GM19452 (cell line): ENCODE data around the gene SPDYE16.
A peak's percentile ranks its signal among the peaks of the same experiment; 100 is the strongest.
"Not testable (repeated sequence)": the region's sequence is repeated elsewhere in the genome, so short reads cannot be mapped to it uniquely, and the experiment has no call there.

Experiments
- ATAC-seq: cut with Tn5 transposase; IDR thresholded peaks from one replicate; pipeline ENCODE4 v1.9.1; 2021; ENCODE audit not compliant: unreplicated experiment

Gene SPDYE16

DNA sequence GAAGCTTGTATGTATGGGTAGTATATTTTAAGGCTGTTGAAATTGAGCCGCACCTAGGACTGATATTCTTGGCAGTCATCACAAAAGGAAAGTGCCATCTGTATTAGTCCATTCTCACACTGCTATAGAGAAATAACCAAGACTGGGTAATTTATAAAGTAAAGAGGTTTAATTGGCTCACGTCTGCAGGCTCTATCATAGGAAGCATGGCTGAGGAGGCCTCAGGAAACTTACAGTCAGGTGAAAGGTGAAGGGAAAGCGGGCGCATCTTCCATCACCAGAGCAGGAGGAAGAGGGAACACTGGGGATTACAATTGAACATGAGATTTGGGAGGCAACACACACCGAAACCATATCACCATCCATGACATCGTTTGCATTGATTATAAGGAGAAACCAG lies 8.9 kb upstream of the SPDYE16 start:
- not testable (repeated sequence) for ATAC-seq

DNA sequence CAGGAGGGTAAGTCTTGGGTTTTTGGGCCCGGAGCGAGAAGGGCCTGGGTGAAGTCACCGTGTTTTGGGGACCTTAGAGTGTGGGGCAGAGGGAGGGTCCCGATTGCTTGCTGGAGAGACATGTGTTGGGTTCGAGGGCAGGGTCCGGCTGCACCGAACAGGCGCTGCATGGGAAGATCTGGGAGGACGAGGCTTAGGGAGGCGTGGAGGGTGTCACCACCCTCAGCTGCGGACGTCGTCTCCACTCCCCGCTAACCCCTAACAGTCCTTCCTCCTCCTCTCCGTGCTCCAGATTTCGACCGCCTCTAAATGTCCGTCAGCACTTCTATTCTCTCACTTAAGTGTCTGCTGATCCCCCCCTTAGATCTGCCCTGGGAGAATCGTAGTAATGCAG lies 6.8 kb upstream of the SPDYE16 start:
- ATAC-seq, result not testable (repeated sequence)

DNA sequence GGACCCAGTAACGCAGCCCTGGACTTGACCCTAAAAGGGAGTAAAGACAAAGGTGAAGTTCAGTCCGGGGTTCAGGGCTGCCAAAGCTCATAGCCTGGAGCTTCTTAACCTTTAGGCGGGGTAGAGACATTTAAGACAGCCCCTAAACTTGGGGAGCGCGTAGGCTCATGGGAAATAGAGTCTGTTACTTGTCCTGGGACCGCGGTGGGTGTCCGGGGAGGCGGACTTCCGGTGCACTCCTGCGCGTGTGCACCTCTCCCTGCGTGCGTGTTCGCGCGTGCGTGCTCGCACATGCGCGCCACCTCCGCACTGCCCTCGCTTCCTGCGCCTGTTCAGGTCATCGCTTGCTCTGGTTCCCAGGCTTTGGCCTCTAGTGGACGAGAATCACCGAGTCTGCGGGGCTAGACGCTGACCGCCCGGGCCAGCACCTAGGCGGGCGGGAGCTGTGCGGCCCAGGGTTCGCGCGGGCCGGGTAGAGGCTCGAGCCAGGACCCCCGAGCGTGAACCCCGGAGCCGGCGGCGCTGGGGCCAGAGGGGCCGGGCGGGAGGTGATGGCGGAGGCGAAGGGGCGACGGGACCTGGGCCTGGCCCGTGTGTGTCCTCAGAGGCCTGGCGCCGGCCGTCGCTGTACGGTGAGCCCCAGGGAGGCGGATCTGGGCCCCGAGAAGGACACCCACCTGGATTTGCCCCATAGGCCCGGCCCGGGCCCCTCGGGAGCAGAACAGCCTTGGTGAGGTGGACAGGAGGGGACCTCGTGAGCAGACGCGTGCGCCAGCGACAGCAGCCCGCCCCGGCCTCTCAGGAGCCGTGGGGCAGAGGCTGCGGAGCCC lies 6.1 kb upstream of the SPDYE16 start:
- peak; percentile 100 for ATAC-seq

DNA sequence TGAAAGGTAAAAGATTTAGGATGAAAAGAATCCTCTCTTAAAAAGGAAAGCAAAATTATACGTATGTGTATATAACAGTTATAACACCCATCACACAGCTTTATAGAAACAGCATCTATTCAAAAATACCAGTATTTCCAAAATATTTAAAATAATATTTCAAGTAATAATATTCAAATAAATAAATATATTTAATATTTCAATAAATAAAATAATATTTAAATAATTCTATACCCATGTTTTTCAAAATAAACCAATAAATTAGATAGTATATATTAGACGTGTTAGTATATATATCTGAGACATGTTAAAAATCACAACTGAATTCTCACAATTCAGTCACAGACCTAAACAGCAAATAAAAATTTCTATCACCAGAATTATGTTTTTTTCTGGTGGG lies 11.5 kb downstream of the SPDYE16 start:
- not testable (repeated sequence) for ATAC-seq

DNA sequence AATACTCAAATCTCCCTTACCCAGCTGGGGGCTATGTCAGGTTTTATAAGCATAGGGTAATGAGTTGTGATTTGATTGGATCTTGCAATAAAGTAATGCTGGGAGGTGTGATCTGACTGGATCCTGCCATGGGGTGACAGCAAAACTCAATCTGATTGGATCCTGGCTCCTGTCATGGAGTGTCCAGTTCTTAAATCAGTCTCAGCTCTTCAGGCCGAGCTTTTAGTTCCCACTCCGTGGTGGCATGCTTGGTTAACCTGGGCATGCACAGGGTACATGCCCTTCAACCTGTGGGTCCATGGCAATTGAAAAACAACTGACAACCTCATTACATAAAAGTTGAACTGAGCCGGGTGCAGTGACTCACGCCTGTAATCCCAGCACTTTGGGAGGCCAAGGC lies 16.9 kb downstream of the SPDYE16 start:
- ATAC-seq, result not testable (repeated sequence)

DNA sequence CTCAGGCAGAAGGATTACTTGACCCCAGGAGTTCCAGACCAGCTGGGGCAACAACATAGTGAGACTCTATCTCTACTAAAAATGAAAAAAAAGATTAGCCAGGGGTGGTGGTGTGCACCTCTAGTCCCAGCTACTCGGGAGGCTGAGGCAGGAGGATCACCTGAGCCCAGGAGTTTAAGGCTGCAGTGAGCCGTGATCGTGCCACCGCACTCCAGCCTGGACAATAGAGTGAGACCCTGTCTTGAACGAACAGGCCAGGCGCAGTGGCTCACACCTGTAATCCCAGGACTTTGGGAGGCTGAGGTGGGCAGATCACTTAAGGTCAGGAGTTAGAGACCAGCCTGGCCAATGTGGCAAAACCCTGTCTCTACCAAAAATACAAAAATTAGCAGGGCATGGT lies 26.2 kb downstream of the SPDYE16 start:
- ATAC-seq, result not testable (repeated sequence)

DNA sequence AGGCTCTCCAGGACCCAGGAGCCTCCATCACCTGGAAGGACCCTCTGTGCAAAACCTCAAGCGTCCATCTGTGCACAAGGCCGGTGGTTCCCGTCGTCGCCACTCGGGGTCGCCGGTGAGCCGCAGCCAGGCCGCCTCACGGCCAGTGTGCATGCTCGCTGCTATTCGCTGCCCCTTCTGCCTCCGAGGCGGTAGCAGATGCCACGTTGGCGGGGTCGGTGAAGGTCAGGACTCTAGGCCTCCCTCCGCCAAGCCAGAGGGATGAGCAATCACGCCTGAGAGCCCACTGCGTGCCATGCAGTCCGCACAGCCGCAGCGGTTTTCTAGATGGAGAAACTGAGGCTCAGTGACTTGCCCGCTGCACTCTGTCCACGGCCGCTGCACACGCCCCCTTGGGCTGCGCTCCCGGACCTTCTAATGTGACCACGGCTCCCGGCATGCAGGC lies 27.1 kb downstream of the SPDYE16 start:
- no peak for ATAC-seq

DNA sequence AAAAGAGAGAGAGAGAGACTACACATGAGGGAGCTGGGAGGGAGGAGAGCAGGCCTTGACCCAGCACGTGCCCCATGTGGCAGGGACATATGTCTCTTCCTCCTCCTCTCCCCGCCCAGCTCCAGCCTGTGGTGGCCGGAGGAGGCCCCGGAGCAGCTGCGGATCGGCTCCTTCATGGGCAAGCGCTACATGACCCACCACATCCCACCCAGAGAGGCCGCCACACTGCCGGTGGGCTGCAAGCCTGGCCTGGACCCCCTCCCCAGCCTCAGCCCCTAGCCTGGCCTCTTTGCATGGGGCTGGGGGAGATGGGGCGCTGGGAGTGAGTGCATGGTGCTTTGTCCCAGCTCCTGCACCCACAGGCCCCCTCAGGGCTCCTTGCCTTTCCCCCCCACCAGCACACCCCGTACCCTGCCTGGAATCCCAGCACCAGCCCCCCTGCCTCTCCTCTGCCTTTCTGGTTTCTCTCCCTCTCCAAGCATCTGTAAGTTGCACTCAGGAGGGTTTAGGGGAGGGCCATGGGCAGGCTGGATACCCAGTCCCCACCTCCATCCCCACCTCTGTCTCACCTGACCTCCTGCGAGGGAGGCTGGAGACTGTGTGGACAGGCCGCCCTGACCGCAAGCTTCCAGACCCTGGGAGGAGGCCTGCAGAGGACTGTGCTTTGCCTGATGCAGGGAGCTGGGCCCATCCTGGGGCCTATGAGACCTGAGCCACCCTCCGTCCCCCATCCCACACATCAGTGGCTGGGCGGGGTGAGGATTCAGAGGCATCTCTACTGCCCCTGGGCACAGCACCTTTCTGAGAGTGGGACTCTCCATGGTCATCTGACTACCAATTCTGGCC lies 27.9 kb downstream of the SPDYE16 start:
- no peak for ATAC-seq

DNA sequence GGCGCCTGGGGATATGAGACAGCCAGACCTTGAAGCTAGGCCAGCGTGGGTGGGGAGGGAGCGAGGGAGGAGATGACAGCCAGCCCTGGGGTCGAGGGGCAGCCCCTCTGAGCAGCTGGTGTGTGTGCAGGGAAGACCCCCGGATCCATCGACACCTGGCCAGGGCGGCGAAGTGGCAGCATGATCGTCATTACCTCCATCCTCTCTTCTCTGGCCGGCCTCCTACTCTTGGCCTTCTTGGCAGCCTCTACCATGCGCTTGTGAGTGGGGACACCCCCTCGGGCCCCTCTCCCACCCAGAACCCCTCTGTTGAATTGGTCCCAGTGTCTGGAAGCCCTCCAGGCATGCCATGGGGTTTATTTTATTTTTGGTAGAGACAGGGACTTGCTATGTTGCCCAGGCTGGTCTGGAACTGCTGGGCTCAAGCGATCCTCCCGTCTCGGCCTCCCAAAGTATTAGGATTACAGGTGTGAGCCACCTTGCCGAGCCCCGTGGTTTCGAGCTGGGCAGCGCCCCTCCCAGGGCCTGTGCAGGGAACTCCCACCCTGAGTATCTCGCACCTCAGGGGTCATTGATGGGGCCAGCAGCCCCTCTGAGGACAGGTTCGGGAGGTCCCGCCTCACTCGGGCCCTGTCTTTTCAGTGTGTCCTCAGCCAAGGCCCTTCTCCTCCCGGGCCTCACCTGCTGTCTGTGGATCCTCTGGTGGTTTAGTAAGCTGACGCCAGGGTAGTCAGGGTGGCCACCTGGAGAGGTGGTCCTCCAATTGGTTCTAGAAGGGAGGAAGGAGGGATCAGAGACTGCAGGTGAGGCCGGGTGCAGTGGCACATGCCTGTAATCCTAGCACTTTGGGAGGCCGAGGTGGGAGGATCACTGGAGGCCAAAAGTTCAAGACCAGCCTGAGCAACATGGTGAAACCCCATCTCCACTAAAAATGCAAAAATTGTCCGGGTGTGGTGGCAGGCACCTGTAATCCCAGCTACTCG lies 29.0 kb downstream of the SPDYE16 start:
- ATAC-seq, result no peak

DNA sequence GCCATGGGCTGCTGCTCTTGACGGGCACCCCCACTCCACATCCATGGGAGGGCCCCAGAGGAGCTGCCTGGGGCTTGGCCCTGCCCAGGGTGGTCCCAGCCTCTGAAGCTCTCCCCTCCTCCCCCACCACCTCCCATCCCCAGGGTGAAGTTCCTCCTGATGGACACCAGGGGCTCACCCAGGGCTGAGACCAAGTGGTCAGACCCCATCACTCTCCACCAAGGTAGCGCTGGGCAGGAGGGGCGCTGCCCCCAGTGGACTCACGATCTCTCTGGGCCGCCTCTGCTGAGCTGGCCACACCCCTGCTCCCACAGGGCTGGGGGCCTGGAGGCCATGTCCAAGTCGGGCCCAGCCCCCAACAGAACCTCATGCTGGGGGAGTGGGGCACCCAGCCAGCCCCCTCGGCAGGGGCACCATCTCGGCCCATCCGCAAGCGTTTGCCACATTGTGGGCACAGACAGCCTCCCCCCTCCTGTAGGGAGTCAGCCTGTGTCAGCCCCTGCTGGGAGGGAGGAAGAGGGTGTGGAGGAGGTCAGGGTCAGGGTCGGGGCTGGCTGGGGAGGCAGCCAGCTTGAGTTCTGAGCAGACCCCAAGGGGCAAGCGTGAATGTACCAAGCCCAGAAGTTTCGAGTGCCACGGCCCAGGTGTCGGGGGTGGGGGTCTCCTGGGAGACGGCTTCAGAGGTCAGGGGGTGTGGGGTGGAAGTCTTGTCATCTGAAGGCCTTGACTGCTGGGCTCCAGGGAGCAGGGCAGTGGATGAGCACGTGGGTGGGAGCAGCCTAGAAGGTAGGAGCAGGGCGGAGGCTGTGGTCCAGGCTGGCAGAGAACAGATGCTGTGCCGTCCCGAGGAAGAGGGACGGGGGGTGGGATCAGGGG lies 29.9 kb downstream of the SPDYE16 start:
- ATAC-seq, result no peak

DNA sequence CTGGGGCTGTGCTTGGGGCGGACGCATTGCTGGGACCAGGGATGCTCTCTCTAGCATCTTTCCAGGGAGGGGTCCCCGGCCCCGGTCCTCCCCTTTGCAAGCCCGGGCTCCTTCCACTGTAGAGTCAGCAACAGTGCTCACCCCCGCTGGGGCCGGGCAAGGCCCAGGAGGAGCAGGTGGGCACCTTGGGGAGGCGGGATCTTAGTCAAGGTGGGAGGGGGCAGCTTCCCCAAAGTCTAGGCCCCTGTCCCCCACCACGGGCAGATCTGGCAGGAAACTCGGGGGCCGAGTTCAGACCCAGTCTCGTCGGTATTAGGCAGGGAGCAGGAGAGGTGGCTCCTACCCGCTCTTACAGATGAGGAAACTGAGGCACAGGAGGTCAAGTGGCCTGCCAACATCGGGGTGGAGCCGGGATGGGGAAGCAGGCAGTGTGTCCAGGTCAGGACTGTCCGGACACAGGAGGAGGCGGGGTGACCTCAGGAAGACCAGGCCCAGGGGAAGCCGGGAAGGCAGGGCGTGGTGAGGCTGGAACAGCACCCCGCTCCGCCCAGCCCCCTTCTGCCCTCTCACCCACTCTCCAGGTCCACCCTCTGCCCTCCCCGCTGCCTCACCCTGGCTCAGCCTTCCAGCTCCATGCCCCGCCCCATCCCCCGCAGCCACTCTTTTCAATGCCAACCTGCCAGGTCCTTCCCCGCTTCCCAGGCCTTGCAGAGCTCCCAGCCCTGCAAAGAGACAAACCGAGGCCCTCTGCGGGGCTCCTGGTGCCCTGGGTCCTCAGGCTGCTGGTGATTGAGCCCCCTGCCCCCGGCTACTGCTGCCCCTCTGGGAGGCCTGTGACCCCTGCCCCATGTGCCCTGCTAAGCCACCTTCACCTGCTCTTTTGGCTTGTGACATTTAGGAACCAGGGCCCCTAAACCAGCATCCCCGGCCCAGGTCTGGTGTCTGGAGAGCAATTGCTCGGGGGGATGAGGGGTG lies 30.9 kb downstream of the SPDYE16 start:
- ATAC-seq, result not testable (repeated sequence)

DNA sequence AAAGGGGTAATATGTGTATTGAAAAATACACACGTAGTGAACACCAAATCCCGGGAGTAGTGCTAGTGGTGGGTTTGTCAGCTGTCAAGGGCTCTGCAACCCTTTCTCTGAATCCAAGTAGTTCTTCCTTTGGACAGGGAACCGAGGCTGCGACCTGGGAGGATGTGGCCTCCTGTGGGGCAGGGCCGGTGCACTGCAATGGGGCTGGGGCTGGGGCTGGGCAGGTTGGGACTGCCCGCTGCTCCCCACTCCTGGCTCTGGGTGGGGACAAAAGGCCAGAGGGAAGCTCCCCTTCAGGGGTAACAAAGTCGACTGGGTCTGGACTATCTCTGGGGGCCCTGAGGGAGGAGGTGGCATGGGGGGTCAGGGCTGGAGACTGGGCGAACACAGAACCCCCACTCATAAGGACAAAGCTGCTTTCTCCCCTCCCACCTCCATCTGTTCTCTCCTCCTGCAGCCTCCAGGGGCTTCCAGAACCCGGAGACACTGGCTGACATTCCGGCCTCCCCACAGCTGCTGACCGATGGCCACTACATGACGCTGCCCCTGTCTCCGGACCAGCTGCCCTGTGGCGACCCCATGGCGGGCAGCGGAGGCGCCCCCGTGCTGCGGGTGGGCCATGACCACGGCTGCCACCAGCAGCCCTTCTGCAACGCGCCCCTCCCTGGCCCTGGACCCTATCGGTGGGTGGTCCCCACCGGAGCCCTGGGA lies 31.7 kb downstream of the SPDYE16 start:
- not testable (repeated sequence) for ATAC-seq

DNA sequence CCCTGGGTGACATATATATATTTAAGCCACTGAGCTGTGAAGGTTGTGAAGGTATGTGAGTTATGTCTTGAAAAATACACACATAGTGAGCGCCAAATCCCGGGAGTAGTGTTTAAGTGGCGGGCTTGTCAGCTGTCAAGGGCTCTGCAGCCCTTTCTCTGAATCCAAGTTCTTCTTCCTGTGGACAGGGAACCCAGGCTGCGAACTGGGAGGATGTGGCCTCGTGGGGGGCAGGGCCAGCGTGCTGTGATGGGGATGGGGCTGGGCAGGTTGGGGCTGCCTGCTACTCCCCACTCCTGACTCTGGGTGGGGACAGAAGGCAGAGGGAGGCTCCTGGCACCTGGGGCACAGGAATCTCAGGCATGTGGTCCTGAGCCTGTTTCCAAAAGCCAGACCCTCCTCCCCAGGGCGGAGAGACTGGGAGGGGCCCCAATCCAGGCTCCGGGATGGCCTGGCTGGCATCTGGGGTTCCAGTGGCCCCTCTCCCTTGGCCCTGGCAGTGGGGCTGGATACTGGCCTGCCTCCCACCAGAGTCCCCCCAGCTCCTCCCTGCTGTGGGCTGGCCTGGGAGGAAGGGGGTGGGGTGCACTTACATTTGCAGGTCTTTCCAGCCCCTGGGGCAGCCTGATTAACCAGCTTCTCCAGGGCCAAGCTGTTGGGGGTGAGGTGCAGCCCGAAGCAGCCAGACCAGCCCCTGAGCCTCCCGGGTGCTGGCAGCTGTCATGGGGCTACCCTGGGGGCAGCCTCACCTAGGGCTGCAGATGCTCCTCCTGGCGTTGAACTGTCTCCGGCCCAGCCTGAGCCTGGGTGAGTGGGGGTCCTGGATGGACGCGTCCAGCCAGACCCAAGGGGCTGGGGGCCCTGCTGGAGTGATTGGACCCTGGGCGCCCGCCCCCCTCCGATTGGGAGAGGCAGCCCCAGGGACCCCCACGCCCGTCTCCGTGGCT lies 32.9 kb downstream of the SPDYE16 start, which contains the start of gene UPK3B:
UPK3B (plus strand) TSS at position 622 of the 947 bp plus-strand sequence; CDS start at position 723, 101 bp downstream.
- no peak for ATAC-seq

DNA sequence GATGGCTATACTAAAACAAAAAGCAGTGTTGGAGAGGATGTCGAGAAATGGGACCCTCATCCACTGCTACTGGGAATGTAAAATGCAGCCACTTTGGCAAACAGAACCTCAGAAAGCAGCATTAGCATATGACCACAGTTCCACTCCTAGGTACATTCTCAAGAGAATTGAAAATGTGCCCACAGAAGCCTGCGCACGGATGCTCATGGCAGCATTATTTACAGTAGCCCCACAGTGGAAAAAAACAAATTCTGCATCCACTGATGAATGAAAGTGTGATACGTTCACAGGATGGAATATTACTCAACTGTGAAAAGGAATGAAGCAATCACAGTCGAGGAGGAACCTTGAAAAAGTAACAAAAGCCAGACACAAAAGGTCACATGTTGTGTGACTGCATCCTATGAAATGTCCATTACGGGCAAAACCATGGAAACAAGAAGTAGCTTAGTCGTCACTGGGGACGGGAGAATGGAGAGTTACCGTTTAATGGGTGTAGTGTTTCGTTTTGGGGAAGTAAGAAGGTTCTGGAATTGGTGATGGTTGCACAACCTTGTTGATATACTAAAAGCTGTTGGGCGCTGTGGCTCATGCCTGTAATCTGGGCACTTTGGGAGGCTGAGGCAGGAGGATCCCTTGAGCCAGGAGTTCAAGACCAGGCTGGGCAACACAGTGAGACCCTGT lies 35.2 kb downstream of the SPDYE16 start:
- no peak for ATAC-seq

DNA sequence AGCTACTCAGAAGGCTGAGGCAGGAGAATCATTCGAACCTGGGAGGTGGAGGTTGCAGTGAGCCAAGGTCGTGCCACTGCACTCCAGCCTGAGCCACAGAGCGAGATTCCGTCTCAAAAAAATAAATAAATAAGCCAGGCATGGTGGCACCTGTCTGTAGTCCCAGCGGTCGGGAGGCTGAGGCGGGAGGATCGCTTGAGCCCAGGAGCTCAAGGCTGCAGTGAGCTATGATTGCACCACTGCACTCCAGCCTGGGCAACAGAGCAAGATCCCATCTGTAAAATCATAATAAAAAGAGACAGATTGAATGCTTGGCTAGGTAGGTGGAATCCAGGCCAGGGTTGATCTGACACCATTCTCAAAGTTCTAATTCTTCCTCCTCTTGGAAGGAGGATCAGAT lies 36.5 kb downstream of the SPDYE16 start:
- ATAC-seq, result not testable (repeated sequence)

DNA sequence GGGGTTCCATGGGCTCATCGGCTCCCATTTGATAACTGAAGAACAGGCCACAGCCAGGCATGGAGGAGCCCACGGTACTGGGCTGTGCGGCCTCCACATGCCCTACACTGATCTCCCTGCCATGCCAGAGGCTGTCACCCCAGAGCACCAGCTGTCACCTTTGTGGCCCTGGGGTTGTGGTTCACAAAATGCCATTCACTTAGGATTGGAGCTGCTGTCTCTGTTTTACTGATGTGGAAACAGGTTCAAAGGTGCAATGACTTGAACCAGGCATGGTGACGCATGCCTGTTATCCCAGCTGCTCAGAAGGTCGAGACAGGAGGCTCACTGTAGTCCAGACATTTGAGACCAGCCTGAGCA lies 37.0 kb downstream of the SPDYE16 start:
- no peak for ATAC-seq
